Astrocyte (in vitro differentiated cells and primary cell): ENCODE data around the gene RIPOR3. TPM values are rescaled to one million over a fixed set of nuclear protein-coding genes. Genes with fewer than 3 reads are reported as not detected.

Experiments
- DNase-seq: peaks from one replicate; pipeline ENCODE4 v3.0.0-alpha.2; 2010; ENCODE audit warnings: low read depth
- FAIRE-seq: peaks from 2 replicates; lab custom pipeline; 2011; peaks lifted over from hg19 to GRCh38; lab: Jason Lieb, UNC
- H2AFZ ChIP-seq: 2 replicates; pipeline ENCODE4 v1.6.0; 2012; ENCODE audit warnings: low read depth, low read length, inconsistent platforms
- H3K27ac ChIP-seq: 2 replicates; pipeline ENCODE4 v1.5.1; 2011; ENCODE audit warnings: low read depth, low read length, inconsistent platforms
- H3K27me3 ChIP-seq: 2 replicates; pipeline ENCODE4 v1.6.0; 2011; ENCODE audit warnings: low read length, inconsistent platforms; ENCODE audit not compliant: insufficient read depth
- H3K36me3 ChIP-seq: 2 replicates; pipeline ENCODE4 v1.5.1; 2011; ENCODE audit warnings: low read length, inconsistent platforms; ENCODE audit not compliant: insufficient read depth
- H3K4me1 ChIP-seq: 2 replicates; pipeline ENCODE4 v1.5.1; 2011; ENCODE audit warnings: low read length, inconsistent platforms; ENCODE audit not compliant: insufficient read depth
- H3K4me2 ChIP-seq: 2 replicates; pipeline ENCODE4 v1.6.0; 2012; ENCODE audit warnings: low read length, inconsistent platforms
- H3K4me3 ChIP-seq: 2 replicates; pipeline ENCODE4 v1.5.1; 2011; ENCODE audit warnings: low read depth, mild to moderate bottlenecking, low read length, inconsistent platforms; ENCODE audit not compliant: insufficient read depth
- H3K79me2 ChIP-seq: 2 replicates; pipeline ENCODE4 v1.6.0; 2012; ENCODE audit warnings: mild to moderate bottlenecking, low read length, inconsistent platforms; ENCODE audit not compliant: insufficient read depth
- H3K9ac ChIP-seq: 2 replicates; pipeline ENCODE4 v1.6.0; 2012; ENCODE audit warnings: mild to moderate bottlenecking, low read length, inconsistent platforms
- H3K9me3 ChIP-seq: 2 replicates; pipeline ENCODE4 v1.5.1; 2012; ENCODE audit warnings: low read depth, mild to moderate bottlenecking, low read length, inconsistent platforms; ENCODE audit not compliant: insufficient read depth
- H4K20me1 ChIP-seq: 2 replicates; pipeline ENCODE4 v1.6.0; 2012; ENCODE audit warnings: low read length, inconsistent platforms; ENCODE audit not compliant: insufficient read depth
- H3K27ac Mint-ChIP-seq: one replicate; pipeline ENCODE4 v1.8.0; 2021; ENCODE audit warnings: mild to moderate bottlenecking, mixed read lengths; ENCODE audit not compliant: unreplicated experiment
- H3K27me3 Mint-ChIP-seq: one replicate; pipeline ENCODE4 v1.8.0; 2021; ENCODE audit warnings: low read depth, mixed read lengths; ENCODE audit not compliant: unreplicated experiment
- H3K36me3 Mint-ChIP-seq: one replicate; pipeline ENCODE4 v1.8.0; 2021; ENCODE audit warnings: low read depth, mixed read lengths; ENCODE audit not compliant: unreplicated experiment
- H3K4me1 Mint-ChIP-seq: one replicate; pipeline ENCODE4 v1.8.0; 2021; ENCODE audit warnings: low read depth, mixed read lengths; ENCODE audit not compliant: unreplicated experiment
- H3K4me3 Mint-ChIP-seq: one replicate; pipeline ENCODE4 v1.8.0; 2021; ENCODE audit warnings: mild to moderate bottlenecking, moderate library complexity, mixed read lengths; ENCODE audit not compliant: unreplicated experiment
- H3K9me3 Mint-ChIP-seq: one replicate; pipeline ENCODE4 v1.8.0; 2021; ENCODE audit warnings: mild to moderate bottlenecking, mixed read lengths; ENCODE audit not compliant: unreplicated experiment
- CTCF ChIP-seq: IDR thresholded peaks from 2 replicates; pipeline ENCODE4 v1.5.1; 2011; ENCODE audit warnings: low read depth, mild to moderate bottlenecking, inconsistent platforms, low read length, moderate library complexity; ENCODE audit not compliant: insufficient read depth
- EZH2 ChIP-seq: IDR thresholded peaks from 2 replicates; pipeline ENCODE4 v1.6.1; 2012; ENCODE audit warnings: mild to moderate bottlenecking, low read length, inconsistent platforms; ENCODE audit not compliant: insufficient read depth
- total RNA-seq: library from RNA; stranded (reverse); gene quantifications from 2 replicates; pipeline ENCODE4 v1.2.1, GENCODE V29; 2021

The RIPOR3 gene
- total RNA-seq, 1 donor from 2014 or later: 0.39 TPM

DNA sequence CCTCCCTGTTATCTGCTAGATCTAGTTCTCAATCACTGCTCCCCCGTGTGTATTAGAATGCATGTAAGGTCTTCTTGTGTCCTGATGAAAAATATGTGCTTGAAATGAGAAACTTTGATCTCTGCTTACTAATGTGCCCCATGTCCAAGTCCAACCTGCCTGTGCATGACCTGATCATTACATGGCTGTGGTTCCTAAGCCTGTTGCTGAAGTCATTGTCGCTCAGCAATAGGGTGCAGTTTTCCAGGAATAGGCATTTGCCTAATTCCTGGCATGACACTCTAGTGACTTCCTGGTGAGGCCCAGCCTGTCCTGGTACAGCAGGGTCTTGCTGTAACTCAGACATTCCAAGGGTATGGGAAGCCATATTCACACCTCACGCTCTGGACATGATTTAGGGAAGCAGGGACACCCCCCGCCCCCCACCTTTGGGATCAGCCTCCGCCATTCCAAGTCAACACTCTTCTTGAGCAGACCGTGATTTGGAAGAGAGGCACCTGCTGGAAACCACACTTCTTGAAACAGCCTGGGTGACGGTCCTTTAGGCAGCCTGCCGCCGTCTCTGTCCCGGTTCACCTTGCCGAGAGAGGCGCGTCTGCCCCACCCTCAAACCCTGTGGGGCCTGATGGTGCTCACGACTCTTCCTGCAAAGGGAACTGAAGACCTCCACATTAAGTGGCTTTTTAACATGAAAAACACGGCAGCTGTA is 107.7 kb downstream of the RIPOR3 start:
- no peaks in the 10 kb centered on the region for H3K79me2 ChIP-seq
- no peaks in the 10 kb centered on the region for H3K4me1 Mint-ChIP-seq
- H3K4me3 Mint-ChIP-seq: no peak overlapping the region
- H3K9ac ChIP-seq: no peak overlapping the region
- no peak overlapping the region for H3K4me2 ChIP-seq
- H3K36me3 Mint-ChIP-seq: peaks cover 15% of the 10 kb centered on the region
- H3K27ac Mint-ChIP-seq: no peak overlapping the region
- FAIRE-seq (no peak), DNase-seq (no peak)
- no peak overlapping the region for H3K4me3 ChIP-seq
- H3K27me3 ChIP-seq: no peaks in the 10 kb centered on the region
- no peak for TF ChIP-seq CTCF
- no peak for TF ChIP-seq EZH2
- no peaks in the 10 kb centered on the region for H3K9me3 Mint-ChIP-seq
- H2AFZ ChIP-seq: no peak overlapping the region
- no peaks in the 10 kb centered on the region for H3K9me3 ChIP-seq
- no peaks in the 10 kb centered on the region for H3K4me1 ChIP-seq
- H3K27me3 Mint-ChIP-seq: no peaks in the 10 kb centered on the region
- no peak overlapping the region for H3K27ac ChIP-seq
- H3K36me3 ChIP-seq: peaks cover 61% of the 10 kb centered on the region
- peaks cover 65% of the 10 kb centered on the region for H4K20me1 ChIP-seq

GRCh38 chr20:50582591-50583234 is 108.6 kb downstream of the RIPOR3 start:
- TF ChIP-seq EZH2 (no peak), CTCF (no peak)
- Histone ChIP-seq H3K4me1 (no peaks in the 10 kb centered on the region), H3K4me2 (no peak overlapping the region), H3K4me3 (no peak overlapping the region), H3K9ac (no peak overlapping the region), H4K20me1 (peaks cover 57% of the 10 kb centered on the region), H2AFZ (no peak overlapping the region), H3K27me3 (no peaks in the 10 kb centered on the region), H3K9me3 (no peaks in the 10 kb centered on the region), H3K79me2 (no peaks in the 10 kb centered on the region), H3K36me3 (peaks cover 69% of the 10 kb centered on the region), H3K27ac (no peak overlapping the region)
- no peak overlapping the region for H3K27ac Mint-ChIP-seq
- FAIRE-seq (no peak), DNase-seq (no peak)
- no peaks in the 10 kb centered on the region for H3K4me1 Mint-ChIP-seq
- no peaks in the 10 kb centered on the region for H3K27me3 Mint-ChIP-seq
- peaks cover 15% of the 10 kb centered on the region for H3K36me3 Mint-ChIP-seq
- no peaks in the 10 kb centered on the region for H3K9me3 Mint-ChIP-seq
- H3K4me3 Mint-ChIP-seq: no peak overlapping the region

GRCh38 chr20:50582092-50582491 is 109.2 kb downstream of the RIPOR3 start:
- H3K36me3 Mint-ChIP-seq: peaks cover 18% of the 10 kb centered on the region
- Histone ChIP-seq H3K9me3 (no peaks in the 10 kb centered on the region), H4K20me1 (peaks cover 56% of the 10 kb centered on the region), H3K36me3 (peaks cover 73% of the 10 kb centered on the region), H2AFZ (no peak overlapping the region), H3K27ac (no peak overlapping the region), H3K4me2 (no peak overlapping the region), H3K27me3 (no peaks in the 10 kb centered on the region), H3K9ac (no peak overlapping the region), H3K4me3 (no peak overlapping the region), H3K79me2 (peaks cover 4% of the 10 kb centered on the region), H3K4me1 (no peaks in the 10 kb centered on the region)
- H3K9me3 Mint-ChIP-seq: no peaks in the 10 kb centered on the region
- H3K27ac Mint-ChIP-seq: no peak overlapping the region
- no peak overlapping the region for H3K4me3 Mint-ChIP-seq
- DNase-seq: no peak
- H3K4me1 Mint-ChIP-seq: no peaks in the 10 kb centered on the region
- FAIRE-seq: no peak
- H3K27me3 Mint-ChIP-seq: no peaks in the 10 kb centered on the region
- TF ChIP-seq CTCF (no peak), EZH2 (no peak)
